Neutrophil (primary cell): ENCODE measurements around the gene TREML4.
A peak's percentile ranks its signal among the peaks of the same experiment; 100 is the strongest.

Experiments
- H3K27ac ChIP-seq: fragments of 200-600 bp; sonication (generic); 2 replicates; pipeline ENCODE4 v1.5.1; 2016; ENCODE audit warnings: mild to moderate bottlenecking, moderate library complexity
- H3K27me3 ChIP-seq: fragments of 200-600 bp; sonication (generic); 2 replicates; pipeline ENCODE4 v1.6.0; 2016; ENCODE audit warnings: mild to moderate bottlenecking
- H3K36me3 ChIP-seq: fragments of 200-600 bp; sonication (generic); 2 replicates; pipeline ENCODE4 v1.5.1; 2017
- H3K4me1 ChIP-seq, 2 experiments: fragments of 200-600 bp in 1 of 2; sonication (generic) in 1 of 2; 1 replicate in 1 of 2; 2 replicates in 1 of 2; pipeline versions ENCODE4 v1.5.1 to v1.6.1; 2013 to 2016; ENCODE audit warnings: low read depth in 1 of 2, low read length in 1 of 2, mild to moderate bottlenecking in 1 of 2, moderate library complexity in 1 of 2; ENCODE audit not compliant: control insufficient read depth in 1 of 2, insufficient read depth in 1 of 2
- H3K4me3 ChIP-seq, 2 experiments: fragments of 200-600 bp in 1 of 2; sonication (generic) in 1 of 2; 1 replicate in 1 of 2; 2 replicates in 1 of 2; pipeline ENCODE4 v1.5.1; 2013 to 2016; ENCODE audit warnings: low read depth in 1 of 2, low read length in 1 of 2, mild to moderate bottlenecking in 1 of 2, moderate library complexity in 1 of 2
- H3K9me3 ChIP-seq: fragments of 200-600 bp; sonication (generic); 2 replicates; pipeline ENCODE4 v1.5.1; 2016
- CTCF ChIP-seq: fragments of 200-600 bp; sonication (generic); IDR thresholded peaks from 2 replicates; pipeline ENCODE4 v1.5.1; 2016; ENCODE audit warnings: antibody characterized with exemption

The TREML4 gene

GRCh38 chr6:41193171-41193734 is 34.9 kb upstream of the TREML4 start:
- no peaks in the 10 kb centered on the region for H3K9me3 ChIP-seq
- no peak for TF ChIP-seq CTCF
- H3K4me3 ChIP-seq = no peak overlapping the region
- H3K27ac ChIP-seq = peak overlapping the region; percentile 99
- peaks cover 52 to 63% of the 10 kb centered on the region in 2 experiments for H3K4me1 ChIP-seq
- peaks cover 81% of the 10 kb centered on the region for H3K36me3 ChIP-seq
- no peaks in the 10 kb centered on the region for H3K27me3 ChIP-seq

GRCh38 chr6:41193884-41194283 is 34.3 kb upstream of the TREML4 start:
- Histone ChIP-seq H3K27ac (peak overlapping the region; percentile 99), H3K4me3 (no peak overlapping the region), H3K4me1 (peaks cover 52 to 63% of the 10 kb centered on the region in 2 experiments), H3K36me3 (peaks cover 84% of the 10 kb centered on the region), H3K9me3 (no peaks in the 10 kb centered on the region), H3K27me3 (no peaks in the 10 kb centered on the region)
- TF ChIP-seq CTCF = no peak

- Histone ChIP-seq H3K27me3 (no peaks in the 10 kb centered on the region), H3K4me1 (peaks cover 53 to 66% of the 10 kb centered on the region in 2 experiments), H3K36me3 (peaks cover 84% of the 10 kb centered on the region), H3K27ac (peak overlapping the region; percentile 99), H3K9me3 (no peaks in the 10 kb centered on the region), H3K4me3 (no peak overlapping the region)
- no peak for TF ChIP-seq CTCF
These were observed 33.8 kb upstream of the TREML4 start for GRCh38 chr6:41194386-41194785.

GRCh38 chr6:41197234-41197633 is 30.9 kb upstream of the TREML4 start:
- Histone ChIP-seq H3K36me3 (peaks cover 64% of the 10 kb centered on the region), H3K9me3 (no peaks in the 10 kb centered on the region), H3K4me1 (peaks cover 71 to 74% of the 10 kb centered on the region in 2 experiments), H3K27me3 (no peaks in the 10 kb centered on the region), H3K27ac (peak overlapping the region; percentile 99), H3K4me3 (peak overlapping the region in 1 of 2 experiments; percentile 21)
- TF ChIP-seq CTCF = no peak

GRCh38 chr6:41199552-41200246 is 28.4 kb upstream of the TREML4 start:
- no peaks in the 10 kb centered on the region for H3K9me3 ChIP-seq
- H3K36me3 ChIP-seq = peaks cover 39% of the 10 kb centered on the region
- peak overlapping the region; percentile 99 for H3K27ac ChIP-seq
- H3K27me3 ChIP-seq = no peaks in the 10 kb centered on the region
- no peak for TF ChIP-seq CTCF
- peak overlapping the region; percentile 59 to 65 for H3K4me3 ChIP-seq
- H3K4me1 ChIP-seq = peaks cover 78 to 79% of the 10 kb centered on the region in 2 experiments
